Neural crest cell (in vitro differentiated cells): ENCODE measurements around the gene SPINDOC. TPM values are rescaled to one million over a fixed set of nuclear protein-coding genes. Genes with fewer than 3 reads are reported as not detected.
"Not testable (repeated sequence)": the region's sequence is repeated elsewhere in the genome, so short reads cannot be mapped to it uniquely, and the experiment has no call there.

Source experiments
- DNase-seq: peaks from one replicate; pipeline ENCODE4 v3.0.0; 2021; ENCODE audit warnings: low read depth, mixed read lengths, low spot score
- H3K27ac Mint-ChIP-seq: one replicate; pipeline ENCODE4 v1.8.0; 2021; ENCODE audit warnings: mild to moderate bottlenecking, mixed read lengths; ENCODE audit not compliant: unreplicated experiment
- H3K27me3 Mint-ChIP-seq: 2 replicates; pipeline ENCODE4 v1.8.0; 2021; ENCODE audit warnings: low read depth, mild to moderate bottlenecking, mixed read lengths
- H3K36me3 Mint-ChIP-seq: 2 replicates; pipeline ENCODE4 v1.8.0; 2021; ENCODE audit warnings: low read depth, mild to moderate bottlenecking, mixed read lengths
- H3K4me1 Mint-ChIP-seq: 2 replicates; pipeline ENCODE4 v1.8.0; 2021; ENCODE audit warnings: mixed read lengths
- H3K4me3 Mint-ChIP-seq: one replicate; pipeline ENCODE4 v1.8.0; 2021; ENCODE audit warnings: mild to moderate bottlenecking, mixed read lengths
- H3K9me3 Mint-ChIP-seq: 2 replicates; pipeline ENCODE4 v1.8.0; 2021; ENCODE audit warnings: mixed read lengths
- CTCF ChIP-seq: fragments of 200-600 bp; sonication (generic); conservative IDR thresholded peaks from 2 replicates; pipeline ENCODE4 v1.5.0; 2021; ENCODE audit warnings: antibody characterized with exemption, mild to moderate bottlenecking
- total RNA-seq: library from RNA; stranded (reverse); gene quantifications from 2 replicates; pipeline ENCODE4 v1.2.1, GENCODE V29; 2021

Gene SPINDOC
- total RNA-seq, 1 donor from 2014 or later: 104 TPM

- Mint-ChIP-seq H3K36me3 (peaks cover 4% of the 10 kb centered on the region), H3K27ac (no peak overlapping the region), H3K27me3 (no peaks in the 10 kb centered on the region)
Measured at GRCh38 chr11:63855975-63856374, 42.7 kb downstream of the SPINDOC start.

GRCh38 chr11:63858628-63859550, 45.6 kb downstream of the SPINDOC start:
- no peak for TF ChIP-seq CTCF
- peaks cover 4% of the 10 kb centered on the region for H3K36me3 Mint-ChIP-seq
- no peak overlapping the region for H3K4me3 Mint-ChIP-seq
- H3K27me3 Mint-ChIP-seq: no peaks in the 10 kb centered on the region
- no peak for DNase-seq
- peaks cover 31% of the 10 kb centered on the region for H3K4me1 Mint-ChIP-seq
- H3K9me3 Mint-ChIP-seq: no peaks in the 10 kb centered on the region
- H3K27ac Mint-ChIP-seq: no peak overlapping the region

More at GRCh38 chr11:63855975-63856374, 42.7 kb downstream of the SPINDOC start:
- TF ChIP-seq CTCF: no peak
- H3K4me1 Mint-ChIP-seq: peaks cover 25% of the 10 kb centered on the region
- no peak for DNase-seq
- H3K4me3 Mint-ChIP-seq: no peak overlapping the region
- H3K9me3 Mint-ChIP-seq: no peaks in the 10 kb centered on the region

- H3K36me3 Mint-ChIP-seq: no peaks in the 10 kb centered on the region
- H3K27me3 Mint-ChIP-seq: no peaks in the 10 kb centered on the region
- no peak for TF ChIP-seq CTCF
- peak overlapping the region; percentile 82 for H3K27ac Mint-ChIP-seq
- H3K9me3 Mint-ChIP-seq: no peaks in the 10 kb centered on the region
- H3K4me1 Mint-ChIP-seq: peaks cover 39% of the 10 kb centered on the region
- H3K4me3 Mint-ChIP-seq: no peak overlapping the region
- no peak for DNase-seq
Measured at GRCh38 chr11:63862923-63863322, 49.7 kb downstream of the SPINDOC start.

- not testable (repeated sequence) for H3K4me3 Mint-ChIP-seq, H3K27me3 Mint-ChIP-seq, H3K36me3 Mint-ChIP-seq, H3K27ac Mint-ChIP-seq, DNase-seq, H3K9me3 Mint-ChIP-seq
- peaks cover 38% of the 10 kb centered on the region for H3K4me1 Mint-ChIP-seq
Measured at GRCh38 chr11:63863620-63864019, 50.4 kb downstream of the SPINDOC start.

GRCh38 chr11:63866211-63866610, 53.0 kb downstream of the SPINDOC start:
- Mint-ChIP-seq H3K36me3 (no peaks in the 10 kb centered on the region), H3K9me3 (no peaks in the 10 kb centered on the region), H3K4me1 (peaks cover 48% of the 10 kb centered on the region), H3K27me3 (no peaks in the 10 kb centered on the region), H3K4me3 (no peak overlapping the region), H3K27ac (no peak overlapping the region)
- no peak for TF ChIP-seq CTCF
- no peak for DNase-seq

- Mint-ChIP-seq H3K9me3 (no peaks in the 10 kb centered on the region), H3K27ac (no peak overlapping the region), H3K27me3 (no peaks in the 10 kb centered on the region), H3K4me1 (peaks cover 51% of the 10 kb centered on the region), H3K36me3 (no peaks in the 10 kb centered on the region), H3K4me3 (no peak overlapping the region)
- no peak for TF ChIP-seq CTCF
- no peak for DNase-seq
Measured at GRCh38 chr11:63867511-63867910, 54.3 kb downstream of the SPINDOC start.
